ENCODE measurements around the gene ELL2.
"Not testable (repeated sequence)": the region's sequence is repeated elsewhere in the genome, so short reads cannot be mapped to it uniquely, and the experiment has no call there.

The ELL2 gene

GRCh38 chr5:95858661-95859595 is 102.7 kb downstream of the ELL2 start:
- H3K27ac ChIP-seq (ENCODE audit: low read depth, low read length, severe bottlenecking) = peak overlapping the region; percentile 98
- H3K36me3 ChIP-seq (ENCODE audit: control insufficient read depth, insufficient read depth, low read length) = no peaks in the 10 kb centered on the region
- peaks cover 37% of the 10 kb centered on the region for H3K4me1 ChIP-seq (ENCODE audit: control insufficient read depth, insufficient read depth, low read length, poor library complexity, severe bottlenecking)
- no peak overlapping the region for H3K4me3 ChIP-seq (ENCODE audit: extremely low read depth, insufficient read depth, low read length, poor library complexity, severe bottlenecking)
- H3K9me3 ChIP-seq (ENCODE audit: control insufficient read depth, low read length) = no peaks in the 10 kb centered on the region
- 13 to 15% methylated on average over 24 to 25 of the region's 28 CpGs for whole genome bisulfite sequencing, 2 experiments (ENCODE audit: insufficient coverage in 2 of 2)

DNA sequence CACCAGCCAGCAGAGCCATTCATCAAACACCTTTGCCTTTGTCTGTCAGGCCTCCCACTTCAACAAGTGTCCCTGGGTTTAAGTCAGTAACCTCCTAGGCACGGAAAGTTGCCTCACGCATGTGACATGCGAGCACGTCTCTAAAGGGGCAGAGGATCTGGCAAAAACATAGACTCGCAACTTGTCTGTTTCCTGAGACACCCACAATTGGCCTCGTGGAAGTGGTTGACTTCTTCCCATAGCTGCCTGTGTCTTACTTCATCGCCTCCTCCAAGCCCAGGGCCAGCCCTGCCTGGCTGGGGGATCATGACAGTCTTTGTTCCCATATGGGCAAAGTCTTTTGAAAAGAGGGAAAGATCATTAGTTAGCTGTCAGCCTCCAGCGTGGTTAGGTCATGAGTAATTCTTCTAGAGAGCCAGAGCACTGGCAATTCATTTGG is 103.6 kb downstream of the ELL2 start:
- peak overlapping the region; percentile 98 for H3K27ac ChIP-seq (ENCODE audit: low read depth, low read length, severe bottlenecking)
- WGBS, 2 experiments (ENCODE audit: insufficient coverage in 2 of 2) = 78 to 81% methylated on average over 7 of the region's 8 CpGs

DNA sequence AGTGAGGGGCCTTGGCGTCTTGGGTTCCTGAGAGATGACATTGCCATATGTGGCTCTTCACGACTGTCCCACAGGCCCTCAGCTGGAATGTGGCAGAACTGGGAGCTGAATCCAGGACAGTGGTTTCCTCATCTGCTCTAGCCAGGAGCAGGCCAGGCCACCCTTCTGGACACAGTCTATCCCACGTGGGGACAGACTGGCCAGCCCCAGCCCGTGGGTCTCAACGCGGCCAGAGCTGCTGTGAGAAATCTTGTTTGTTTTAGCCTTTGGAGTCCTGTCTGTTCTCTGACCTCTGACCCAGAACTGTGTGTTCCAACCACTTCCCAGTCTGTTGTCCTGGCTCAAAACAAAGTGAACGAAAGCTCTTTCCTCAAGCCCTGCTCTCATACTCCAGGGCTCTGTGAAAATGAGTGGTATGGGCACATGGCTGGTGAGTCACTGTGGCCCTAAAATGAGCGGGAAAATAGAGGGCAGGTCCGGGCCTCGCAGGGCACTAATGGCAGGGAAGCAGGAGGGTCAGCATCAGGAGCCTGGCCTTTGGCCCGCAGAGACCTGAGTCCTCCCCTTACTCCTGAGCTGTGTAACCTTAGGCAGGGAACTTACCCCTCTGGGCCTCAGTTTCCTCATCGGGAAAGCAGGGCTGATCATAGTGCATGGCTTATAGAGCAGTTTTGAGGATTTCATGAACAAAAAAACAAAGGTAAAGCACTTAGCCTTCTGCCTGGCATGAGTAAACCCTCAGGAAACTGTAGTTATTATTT is 104.3 kb downstream of the ELL2 start:
- H3K4me1 ChIP-seq (ENCODE audit: control insufficient read depth, insufficient read depth, low read length, poor library complexity, severe bottlenecking) = peaks cover 32% of the 10 kb centered on the region
- WGBS, 2 experiments (ENCODE audit: insufficient coverage in 2 of 2) = 85 to 91% methylated on average over 10 of the region's 12 CpGs
- H3K4me3 ChIP-seq (ENCODE audit: extremely low read depth, insufficient read depth, low read length, poor library complexity, severe bottlenecking) = no peak overlapping the region
- H3K9me3 ChIP-seq (ENCODE audit: control insufficient read depth, low read length) = no peaks in the 10 kb centered on the region
- H3K27ac ChIP-seq (ENCODE audit: low read depth, low read length, severe bottlenecking) = peak overlapping the region; percentile 98
- no peaks in the 10 kb centered on the region for H3K36me3 ChIP-seq (ENCODE audit: control insufficient read depth, insufficient read depth, low read length)

More for the DNA sequence above, 103.6 kb downstream of the ELL2 start:
- Histone ChIP-seq H3K36me3 (ENCODE audit: control insufficient read depth, insufficient read depth, low read length) (no peaks in the 10 kb centered on the region), H3K9me3 (ENCODE audit: control insufficient read depth, low read length) (no peaks in the 10 kb centered on the region), H3K4me1 (ENCODE audit: control insufficient read depth, insufficient read depth, low read length, poor library complexity, severe bottlenecking) (peaks cover 37% of the 10 kb centered on the region), H3K4me3 (ENCODE audit: extremely low read depth, insufficient read depth, low read length, poor library complexity, severe bottlenecking) (no peak overlapping the region)

- Histone ChIP-seq H3K9me3 (ENCODE audit: control insufficient read depth, low read length) (no peaks in the 10 kb centered on the region), H3K36me3 (ENCODE audit: control insufficient read depth, insufficient read depth, low read length) (no peaks in the 10 kb centered on the region), H3K4me1 (ENCODE audit: control insufficient read depth, insufficient read depth, low read length, poor library complexity, severe bottlenecking) (peaks cover 28% of the 10 kb centered on the region), H3K4me3 (ENCODE audit: extremely low read depth, insufficient read depth, low read length, poor library complexity, severe bottlenecking) (no peak overlapping the region), H3K27ac (ENCODE audit: low read depth, low read length, severe bottlenecking) (no peak overlapping the region)
- 86 to 100% methylated on average over 3 to 5 of the region's 7 CpGs for WGBS, 2 experiments (ENCODE audit: insufficient coverage in 2 of 2)
Measured at GRCh38 chr5:95856501-95856981, 105.1 kb downstream of the ELL2 start.

GRCh38 chr5:95853490-95853889 is 108.2 kb downstream of the ELL2 start:
- Histone ChIP-seq H3K4me3 (ENCODE audit: extremely low read depth, insufficient read depth, low read length, poor library complexity, severe bottlenecking) (no peak overlapping the region), H3K9me3 (ENCODE audit: control insufficient read depth, low read length) (no peaks in the 10 kb centered on the region), H3K36me3 (ENCODE audit: control insufficient read depth, insufficient read depth, low read length) (no peaks in the 10 kb centered on the region), H3K27ac (ENCODE audit: low read depth, low read length, severe bottlenecking) (no peak overlapping the region), H3K4me1 (ENCODE audit: control insufficient read depth, insufficient read depth, low read length, poor library complexity, severe bottlenecking) (peaks cover 14% of the 10 kb centered on the region)
- WGBS, 2 experiments (ENCODE audit: insufficient coverage in 2 of 2) = 94 to 100% methylated on average over 3 of the region's 3 CpGs

GRCh38 chr5:95852567-95852966 is 109.1 kb downstream of the ELL2 start:
- WGBS, 2 experiments (ENCODE audit: insufficient coverage in 2 of 2) = 96 to 97% methylated on average over 4 to 5 of the region's 5 CpGs
- H3K27ac ChIP-seq (ENCODE audit: low read depth, low read length, severe bottlenecking) = no peak overlapping the region

GRCh38 chr5:95851141-95851540 is 110.5 kb downstream of the ELL2 start:
- H3K36me3 ChIP-seq (ENCODE audit: control insufficient read depth, insufficient read depth, low read length); H3K9me3 ChIP-seq (ENCODE audit: control insufficient read depth, low read length); H3K4me3 ChIP-seq (ENCODE audit: extremely low read depth, insufficient read depth, low read length, poor library complexity, severe bottlenecking); H3K27ac ChIP-seq (ENCODE audit: low read depth, low read length, severe bottlenecking); H3K4me1 ChIP-seq (ENCODE audit: control insufficient read depth, insufficient read depth, low read length, poor library complexity, severe bottlenecking): not testable (repeated sequence)
- WGBS, 2 experiments (ENCODE audit: insufficient coverage in 2 of 2) = 97 to 99% methylated on average over 26 to 28 of the region's 34 CpGs

More at GRCh38 chr5:95852567-95852966, 109.1 kb downstream of the ELL2 start:
- no peaks in the 10 kb centered on the region for H3K9me3 ChIP-seq (ENCODE audit: control insufficient read depth, low read length)
- no peaks in the 10 kb centered on the region for H3K36me3 ChIP-seq (ENCODE audit: control insufficient read depth, insufficient read depth, low read length)
- no peak overlapping the region for H3K4me3 ChIP-seq (ENCODE audit: extremely low read depth, insufficient read depth, low read length, poor library complexity, severe bottlenecking)
- peaks cover 5% of the 10 kb centered on the region for H3K4me1 ChIP-seq (ENCODE audit: control insufficient read depth, insufficient read depth, low read length, poor library complexity, severe bottlenecking)

- WGBS, 2 experiments (ENCODE audit: insufficient coverage in 2 of 2) = 92 to 98% methylated on average over 5 of the region's 5 CpGs
- Histone ChIP-seq H3K4me3 (ENCODE audit: extremely low read depth, insufficient read depth, low read length, poor library complexity, severe bottlenecking) (no peak overlapping the region), H3K36me3 (ENCODE audit: control insufficient read depth, insufficient read depth, low read length) (no peaks in the 10 kb centered on the region), H3K4me1 (ENCODE audit: control insufficient read depth, insufficient read depth, low read length, poor library complexity, severe bottlenecking) (no peaks in the 10 kb centered on the region), H3K9me3 (ENCODE audit: control insufficient read depth, low read length) (no peaks in the 10 kb centered on the region), H3K27ac (ENCODE audit: low read depth, low read length, severe bottlenecking) (no peak overlapping the region)
Measured at GRCh38 chr5:95850391-95850894, 111.2 kb downstream of the ELL2 start.

DNA sequence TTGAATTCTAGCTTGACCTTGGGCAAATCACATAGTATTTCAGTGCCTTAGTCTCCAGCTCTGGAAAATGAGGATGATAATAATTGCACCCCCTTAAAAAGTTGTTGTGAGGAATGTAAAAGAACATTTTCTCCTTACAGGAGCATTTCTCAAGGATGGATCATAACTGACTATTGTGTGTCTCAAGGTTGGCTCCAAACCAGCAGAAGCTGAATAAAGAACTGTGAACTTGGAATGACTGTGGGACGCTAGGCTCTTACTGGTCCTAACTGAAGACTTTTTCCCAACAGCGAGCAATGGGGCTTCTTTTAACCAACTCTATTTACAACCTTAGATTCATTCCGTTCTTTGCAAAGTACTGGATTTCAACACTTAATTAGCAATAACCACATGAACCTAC is 113.0 kb downstream of the ELL2 start:
- Histone ChIP-seq H3K9me3 (ENCODE audit: control insufficient read depth, low read length) (no peaks in the 10 kb centered on the region), H3K4me1 (ENCODE audit: control insufficient read depth, insufficient read depth, low read length, poor library complexity, severe bottlenecking) (no peaks in the 10 kb centered on the region), H3K4me3 (ENCODE audit: extremely low read depth, insufficient read depth, low read length, poor library complexity, severe bottlenecking) (no peak overlapping the region), H3K27ac (ENCODE audit: low read depth, low read length, severe bottlenecking) (no peak overlapping the region), H3K36me3 (ENCODE audit: control insufficient read depth, insufficient read depth, low read length) (no peaks in the 10 kb centered on the region)
- WGBS, 2 experiments (ENCODE audit: insufficient coverage in 2 of 2) = 81 to 82% methylated on average over 3 of the region's 3 CpGs

DNA sequence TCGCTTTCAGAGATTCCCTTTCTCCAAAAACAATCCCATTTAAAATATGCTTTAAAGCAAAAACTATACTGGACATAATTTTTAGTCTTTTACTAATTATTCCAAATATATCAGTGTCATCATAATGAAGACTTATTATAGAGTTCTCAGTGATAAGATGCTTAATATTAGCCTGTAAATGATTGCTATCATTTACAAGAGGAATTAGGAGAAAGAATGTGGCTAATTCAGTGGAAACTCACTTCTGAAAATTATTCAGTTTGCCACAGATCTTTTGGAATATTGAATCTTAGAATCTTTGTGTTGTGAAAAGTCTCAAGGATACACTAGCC is 114.4 kb downstream of the ELL2 start:
- H3K4me1 ChIP-seq (ENCODE audit: control insufficient read depth, insufficient read depth, low read length, poor library complexity, severe bottlenecking) = no peaks in the 10 kb centered on the region
- WGBS, 2 experiments (ENCODE audit: insufficient coverage in 2 of 2) = no CpG with 5 or more reads among the region's 1 CpG
- no peak overlapping the region for H3K27ac ChIP-seq (ENCODE audit: low read depth, low read length, severe bottlenecking)
- H3K4me3 ChIP-seq (ENCODE audit: extremely low read depth, insufficient read depth, low read length, poor library complexity, severe bottlenecking) = no peak overlapping the region
- H3K36me3 ChIP-seq (ENCODE audit: control insufficient read depth, insufficient read depth, low read length) = no peaks in the 10 kb centered on the region
- no peaks in the 10 kb centered on the region for H3K9me3 ChIP-seq (ENCODE audit: control insufficient read depth, low read length)

Measured in mesodermal cell (in vitro differentiated cells).